Endothelial cell of umbilical vein (primary cell): ENCODE results near the gene FNIP2. TPM values are rescaled to one million over a fixed set of nuclear protein-coding genes. Genes with fewer than 3 reads are reported as not detected.

Experiments used
- BruUV-seq: library from RNA; stranded (reverse); fragments of 400-500 nt; replicated peaks from 2 replicates; lab custom pipeline; 2021; lab: Mats Ljungman, UMichigan
- CTCF ChIA-PET: fragments of 300-600, 350-600 bp; sonication (Branson Sonifier 250); formaldehyde crosslinking; loops from one replicate; lab custom pipeline; 2021; ENCODE audit warnings: antibody characterized with exemption, inconsistent platforms; lab: Charles Lee
- POLR2A ChIA-PET: fragments of 300-600, 350-600 bp; sonication (Branson Sonifier 250); formaldehyde crosslinking; loops from one replicate; lab custom pipeline; 2021; ENCODE audit warnings: antibody characterized with exemption, inconsistent platforms; lab: Charles Lee
- DNase-seq: peaks from one replicate; pipeline ENCODE4 v3.0.0-alpha.2; 2011; ENCODE audit warnings: low read depth, low spot score
- FAIRE-seq: peaks from 2 replicates; lab custom pipeline; 2011; peaks lifted over from hg19 to GRCh38; lab: Jason Lieb, UNC
- H2AFZ ChIP-seq: 2 replicates; pipeline ENCODE4 v1.6.0; 2012; ENCODE audit warnings: low read depth, low read length, control low read depth, inconsistent platforms
- H3K27ac ChIP-seq: 2 replicates; pipeline ENCODE4 v1.5.1; 2011; ENCODE audit warnings: low read depth, mild to moderate bottlenecking, control low read depth, low read length, moderate library complexity; ENCODE audit not compliant: insufficient read depth
- H3K27me3 ChIP-seq, 2 experiments: 2 replicates each; pipeline versions ENCODE4 v1.6.0 to v1.6.1; 2011; ENCODE audit warnings: low read length in 2 of 2, mixed read lengths in 1 of 2; ENCODE audit not compliant: control insufficient read depth in 2 of 2, insufficient read depth in 2 of 2
- H3K36me3 ChIP-seq, 2 experiments: 2 replicates in 1 of 2; 3 replicates in 1 of 2; pipeline ENCODE4 v1.5.1; 2011; ENCODE audit warnings: low read length in 2 of 2, mild to moderate bottlenecking in 1 of 2, moderate library complexity in 1 of 2; ENCODE audit not compliant: control insufficient read depth in 2 of 2, insufficient read depth in 2 of 2; ENCODE audit errors: extremely low read depth in 1 of 2
- H3K4me1 ChIP-seq: 3 replicates; pipeline ENCODE4 v1.5.1; 2011; ENCODE audit warnings: mild to moderate bottlenecking, low read length; ENCODE audit not compliant: control insufficient read depth, insufficient read depth; ENCODE audit errors: extremely low read depth
- H3K4me2 ChIP-seq: 2 replicates; pipeline ENCODE4 v1.6.1; 2011; ENCODE audit warnings: low read length, control low read depth, mixed read lengths; ENCODE audit not compliant: insufficient read depth
- H3K4me3 ChIP-seq, 3 experiments: fragments of 200-600 bp in 1 of 3; sonication (generic), shearing (Covaris generic) in 1 of 3; replicated peaks in 1 of 3; 2 replicates each; pipeline ENCODE4 v1.5.1; 2011 to 2016; ENCODE audit warnings: control low read depth in 3 of 3, low read length in 3 of 3, mild to moderate bottlenecking in 2 of 3, inconsistent platforms in 1 of 3, low read depth in 1 of 3, moderate library complexity in 1 of 3; ENCODE audit not compliant: insufficient read depth in 1 of 3
- H3K79me2 ChIP-seq: 2 replicates; pipeline ENCODE4 v1.6.0; 2012; ENCODE audit warnings: low read length, inconsistent platforms; ENCODE audit not compliant: control insufficient read depth, insufficient read depth
- H3K9ac ChIP-seq: replicated peaks from 2 replicates; pipeline ENCODE3; 2011; ENCODE audit warnings: low read length, control low read depth; ENCODE audit not compliant: insufficient read depth; ENCODE audit errors: extremely low read depth
- H3K9me1 ChIP-seq: replicated peaks from 3 replicates; pipeline ENCODE4 v1.6.0; 2011; ENCODE audit warnings: mild to moderate bottlenecking, low read length; ENCODE audit not compliant: control insufficient read depth, insufficient read depth; ENCODE audit errors: extremely low read depth
- H3K9me3 ChIP-seq: replicated peaks from 2 replicates; pipeline ENCODE4 v1.5.1; 2012; ENCODE audit warnings: low read length, inconsistent platforms; ENCODE audit not compliant: control insufficient read depth, insufficient read depth
- H4K20me1 ChIP-seq: replicated peaks from 2 replicates; pipeline ENCODE3; 2011; ENCODE audit warnings: mild to moderate bottlenecking, low read length; ENCODE audit not compliant: control insufficient read depth, insufficient read depth; ENCODE audit errors: extremely low read depth
- CTCF ChIP-seq, 2 donors: IDR thresholded peaks; 1 replicate in 1 of 2; 2 replicates in 1 of 2; pipeline ENCODE4 v1.5.1; 2011; ENCODE audit warnings: low read length in 2 of 2, mild to moderate bottlenecking in 2 of 2, moderate library complexity in 2 of 2, control low read depth in 1 of 2, inconsistent platforms in 1 of 2, low read depth in 1 of 2; ENCODE audit not compliant: insufficient read depth in 1 of 2; ENCODE audit errors: extremely low read depth in 1 of 2
- EZH2 ChIP-seq: IDR thresholded peaks from 2 replicates; pipeline ENCODE4 v1.6.1; 2012; ENCODE audit warnings: borderline replicate concordance, low read depth, mild to moderate bottlenecking, moderate library complexity, low read length, inconsistent platforms; ENCODE audit not compliant: severe bottlenecking
- FOS ChIP-seq: IDR thresholded peaks from 2 replicates; pipeline ENCODE4 v1.6.1; 2011; ENCODE audit warnings: mild to moderate bottlenecking, low read length, moderate library complexity, borderline replicate concordance; ENCODE audit not compliant: insufficient read depth
- GATA2 ChIP-seq: IDR thresholded peaks from 2 replicates; pipeline ENCODE4 v1.7.0; 2011; ENCODE audit warnings: low read depth, mild to moderate bottlenecking, moderate library complexity, mixed read lengths, low read length; ENCODE audit not compliant: insufficient read length, insufficient read depth
- JUN ChIP-seq: IDR thresholded peaks from 2 replicates; pipeline ENCODE4 v1.6.1; 2011; ENCODE audit warnings: borderline replicate concordance, low read depth; ENCODE audit not compliant: insufficient read length, insufficient read depth
- MAX ChIP-seq: IDR thresholded peaks from 2 replicates; pipeline ENCODE4 v1.6.1; 2011; ENCODE audit not compliant: insufficient read depth, insufficient read length
- MYC ChIP-seq: IDR thresholded peaks from one replicate; pipeline ENCODE4 v1.6.1; 2011; ENCODE audit warnings: mild to moderate bottlenecking, low read depth, low read length
- POLR2A ChIP-seq: IDR thresholded peaks from 2 replicates; pipeline ENCODE4 v1.6.1; 2012; ENCODE audit warnings: low read depth, mild to moderate bottlenecking, control low read depth, low read length
- POLR2AphosphoS5 ChIP-seq: IDR thresholded peaks from 2 replicates; pipeline ENCODE4 v1.6.1; 2012; ENCODE audit warnings: low read depth, mild to moderate bottlenecking, control low read depth, low read length, moderate library complexity; ENCODE audit not compliant: insufficient read depth
- dilution Hi-C: fragments of 300-500 bp; cut with MboI; formaldehyde crosslinking; loops from one replicate; pipeline ENCODE4 v1.15.0; 2019; ENCODE audit warnings: low sequenced_read_pairs; ENCODE audit not compliant: extremely low pct_ligation_motif_present
- intact Hi-C: fragments of 100-400 bp; cut with micrococcal nuclease; formaldehyde crosslinking; loops from one replicate; pipeline ENCODE4 v1.10.0; 2022
- polyA plus RNA-seq, 4 experiments: library from polyadenylated mRNA; depleted of rRNA in 3 of 4; stranded (reverse) in 3 of 4; unstranded in 1 of 4; fragments of >200 nt; gene quantifications; 2 replicates each; pipeline versions ENCODE4 v1.2.1 to v1.2.3, GENCODE V29; 2011 to 2012; ENCODE audit warnings: missing spikeins in 1 of 4
- total RNA-seq: library from RNA; stranded (reverse); gene quantifications from 2 replicates; pipeline ENCODE4 v1.2.3, GENCODE V29; 2021

FNIP2 gene
- total and polyA plus RNA-seq, 2 donors (not counting 3 experiments of a cell fraction or from before 2014, with no cell fraction given): 4.5 to 14.4 TPM

- no peak overlapping the region for H3K4me3 ChIP-seq
- BruUV-seq: no TSS peak
- H4K20me1 ChIP-seq: no peaks in the 10 kb centered on the region
- H3K36me3 ChIP-seq: no peaks in the 10 kb centered on the region
- TF ChIP-seq FOS (no peak), MYC (no peak), CTCF (IDR thresholded peaks at IDR 0.05; ENCODE audit: extremely low read depth in 1 of 2, insufficient read depth in 1 of 2, low read depth in 1 of 2, low read length in 2 of 2) (no peak), GATA2 (no peak), EZH2 (no peak), JUN (no peak), POLR2AphosphoS5 (no peak), MAX (no peak), POLR2A (no peak)
- no peak overlapping the region for H3K27ac ChIP-seq
- CTCF ChIA-PET: interaction anchor here (1.3 to 1.4 kb wide), 2 partner anchors 9 kb away, joined by 3 to 4 read pairs; no protein-coding TSS in a partner anchor
- FAIRE-seq (no peak), DNase-seq (no peak)
- H3K79me2 ChIP-seq: no peaks in the 10 kb centered on the region
- H3K4me2 ChIP-seq: no peak overlapping the region
- intact Hi-C loops: no loop called here
- peaks cover 0 to 6% of the 10 kb centered on the region in 2 experiments for H3K27me3 ChIP-seq
- dilution Hi-C loops: no loop called here
- no peak overlapping the region for H3K9ac ChIP-seq
- POLR2A ChIA-PET: no interaction called here
- H3K9me1 ChIP-seq: no peaks in the 10 kb centered on the region
- H2AFZ ChIP-seq: no peak overlapping the region
- no peaks in the 10 kb centered on the region for H3K4me1 ChIP-seq
- H3K9me3 ChIP-seq: no peaks in the 10 kb centered on the region
These were observed 29.2 kb upstream of the FNIP2 start for GRCh38 chr4:158739600-158739999.
